Measurements from ENCODE around the gene CD40.

CD40 gene

GRCh38 chr20:46134716-46135115 is 16.6 kb downstream of the CD40 start:
- DNase-seq (ENCODE audit: low read depth), result no peak
- TF ChIP-seq POLR2A (IDR thresholded peaks at IDR 0.05; ENCODE audit: extremely low read depth, insufficient read length) (no peak), CTCF (IDR thresholded peaks at IDR 0.05; ENCODE audit: low read depth, low read length) (no peak), MYC (IDR thresholded peaks at IDR 0.05; ENCODE audit: low read depth, low read length) (no peak), MAX (IDR thresholded peaks at IDR 0.05; ENCODE audit: low read depth, low read length) (no peak)

GRCh38 chr20:46135856-46136633 is 17.9 kb downstream of the CD40 start:
- TF ChIP-seq POLR2A (IDR thresholded peaks at IDR 0.05; ENCODE audit: extremely low read depth, insufficient read length) (no peak), MAX (IDR thresholded peaks at IDR 0.05; ENCODE audit: low read depth, low read length) (no peak), MYC (IDR thresholded peaks at IDR 0.05; ENCODE audit: low read depth, low read length) (no peak), CTCF (IDR thresholded peaks at IDR 0.05; ENCODE audit: low read depth, low read length) (no peak)
- H3K4me3 ChIP-seq (ENCODE audit: low read depth, low read length), result no peak overlapping the region
- no peak for DNase-seq (ENCODE audit: low read depth)

More at GRCh38 chr20:46134716-46135115, 16.6 kb downstream of the CD40 start:
- H3K4me3 ChIP-seq (ENCODE audit: low read depth, low read length), result no peak overlapping the region

- no peak overlapping the region for H3K4me3 ChIP-seq (ENCODE audit: low read depth, low read length)
- no peak for DNase-seq (ENCODE audit: low read depth)
- TF ChIP-seq MYC (IDR thresholded peaks at IDR 0.05; ENCODE audit: low read depth, low read length) (no peak), POLR2A (IDR thresholded peaks at IDR 0.05; ENCODE audit: extremely low read depth, insufficient read length) (no peak), MAX (IDR thresholded peaks at IDR 0.05; ENCODE audit: low read depth, low read length) (no peak), CTCF (IDR thresholded peaks at IDR 0.05; ENCODE audit: low read depth, low read length) (no peak)
Measured at GRCh38 chr20:46137816-46138215, 19.7 kb downstream of the CD40 start.

GRCh38 chr20:46139266-46139889 is 21.3 kb downstream of the CD40 start:
- no peak for TF ChIP-seq MAX (IDR thresholded peaks at IDR 0.05; ENCODE audit: low read depth, low read length)
- no peak for DNase-seq (ENCODE audit: low read depth)
- no peak overlapping the region for H3K4me3 ChIP-seq (ENCODE audit: low read depth, low read length)

- TF ChIP-seq POLR2A (IDR thresholded peaks at IDR 0.05; ENCODE audit: extremely low read depth, insufficient read length) (no peak), MAX (IDR thresholded peaks at IDR 0.05; ENCODE audit: low read depth, low read length) (no peak), CTCF (IDR thresholded peaks at IDR 0.05; ENCODE audit: low read depth, low read length) (no peak), MYC (IDR thresholded peaks at IDR 0.05; ENCODE audit: low read depth, low read length) (no peak)
- no peak overlapping the region for H3K4me3 ChIP-seq (ENCODE audit: low read depth, low read length)
- DNase-seq (ENCODE audit: low read depth), result no peak
Measured at GRCh38 chr20:46139908-46140482, 21.9 kb downstream of the CD40 start.

GRCh38 chr20:46142124-46142523 is 24.0 kb downstream of the CD40 start:
- H3K4me3 ChIP-seq (ENCODE audit: low read depth, low read length), result no peak overlapping the region
- no peak for TF ChIP-seq CTCF (IDR thresholded peaks at IDR 0.05; ENCODE audit: low read depth, low read length)
- TF ChIP-seq MYC (IDR thresholded peaks at IDR 0.05; ENCODE audit: low read depth, low read length), result no peak
- no peak for DNase-seq (ENCODE audit: low read depth)

Data from NB4 (cell line).